ENCODE measurements around the gene DPY19L3.

DNA sequence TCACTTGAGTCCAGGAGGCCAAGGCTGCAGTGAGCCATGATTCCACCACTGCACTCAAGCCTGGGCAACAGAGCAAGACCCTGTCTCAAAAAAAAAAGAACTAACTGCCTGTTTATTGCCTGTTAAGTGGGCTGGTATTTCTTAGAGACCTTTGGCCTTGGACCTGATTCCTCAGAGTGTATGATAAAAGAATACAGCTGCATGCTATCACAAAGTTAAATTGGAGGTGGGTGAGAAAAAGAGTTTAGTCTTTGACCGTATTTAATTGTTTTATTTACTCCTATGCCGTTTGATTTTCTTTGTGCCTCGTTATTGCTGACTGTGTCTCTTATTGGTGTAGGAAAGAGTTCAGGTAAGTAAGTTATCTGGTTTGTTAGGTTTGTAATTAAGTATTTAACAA lies 25.3 kb upstream of the DPY19L3 start:
- TF ChIP-seq, protein P1, sequence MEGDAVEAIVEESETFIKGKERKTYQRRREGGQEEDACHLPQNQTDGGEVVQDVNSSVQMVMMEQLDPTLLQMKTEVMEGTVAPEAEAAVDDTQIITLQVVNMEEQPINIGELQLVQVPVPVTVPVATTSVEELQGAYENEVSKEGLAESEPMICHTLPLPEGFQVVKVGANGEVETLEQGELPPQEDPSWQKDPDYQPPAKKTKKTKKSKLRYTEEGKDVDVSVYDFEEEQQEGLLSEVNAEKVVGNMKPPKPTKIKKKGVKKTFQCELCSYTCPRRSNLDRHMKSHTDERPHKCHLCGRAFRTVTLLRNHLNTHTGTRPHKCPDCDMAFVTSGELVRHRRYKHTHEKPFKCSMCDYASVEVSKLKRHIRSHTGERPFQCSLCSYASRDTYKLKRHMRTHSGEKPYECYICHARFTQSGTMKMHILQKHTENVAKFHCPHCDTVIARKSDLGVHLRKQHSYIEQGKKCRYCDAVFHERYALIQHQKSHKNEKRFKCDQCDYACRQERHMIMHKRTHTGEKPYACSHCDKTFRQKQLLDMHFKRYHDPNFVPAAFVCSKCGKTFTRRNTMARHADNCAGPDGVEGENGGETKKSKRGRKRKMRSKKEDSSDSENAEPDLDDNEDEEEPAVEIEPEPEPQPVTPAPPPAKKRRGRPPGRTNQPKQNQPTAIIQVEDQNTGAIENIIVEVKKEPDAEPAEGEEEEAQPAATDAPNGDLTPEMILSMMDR (IDR thresholded peaks at IDR 0.05; ENCODE audit: low read depth, low read length): no peak
- TF ChIP-seq EZH2phosphoT487 (IDR thresholded peaks at IDR 0.05; ENCODE audit: low read depth): no peak

Measured in OCI-LY3 (cell line).